ENCODE measurements around the gene FUZ. TPM values are rescaled to one million over a fixed set of nuclear protein-coding genes. Genes with fewer than 3 reads are reported as not detected.

The FUZ gene
- total and polyA plus RNA-seq, 2 of the 4 experiments (the other 2 are of a cell fraction): 12.1 to 14.3 TPM

GRCh38 chr19:49833599-49833998 lies 20.5 kb upstream of the FUZ start:
- H3K23ac ChIP-seq (ENCODE audit: low read depth, low read length): no peak overlapping the region
- no peaks in the 10 kb centered on the region for H3K9me3 ChIP-seq (ENCODE audit: control insufficient read depth, insufficient read depth, low read length)
- H3K4me2 ChIP-seq (ENCODE audit: low read depth, low read length): no peak overlapping the region
- POLR2A ChIA-PET (ENCODE audit: unreplicated experiment): no interaction called here
- H4K91ac ChIP-seq (ENCODE audit: insufficient read depth, low read depth, low read length): no peak overlapping the region
- no peaks in the 10 kb centered on the region for H3K4me1 ChIP-seq (ENCODE audit: control insufficient read depth, insufficient read depth, low read length)
- no peak overlapping the region for H2BK15ac ChIP-seq (ENCODE audit: low read depth, low read length)
- no peak overlapping the region for H3K4ac ChIP-seq (ENCODE audit: low read depth, low read length)
- 96% methylated on average over 6 of the region's 7 CpGs; no CpG with 5 or more reads in 1 of the 2 experiments for WGBS, 2 experiments (ENCODE audit: extremely low coverage in 2 of 2, insufficient read length in 1 of 2)
- no peak overlapping the region for H2BK120ac ChIP-seq (ENCODE audit: low read depth, low read length)
- H3K79me1 ChIP-seq (ENCODE audit: low read depth in 1 of 2, low read length in 2 of 2): peaks cover 0 to 23% of the 10 kb centered on the region in 2 experiments; a peak in 2 of 4 replicates
- H3K14ac ChIP-seq (replicated peaks; ENCODE audit: low read depth, low read length): no peak overlapping the region
- no peak overlapping the region for H3K18ac ChIP-seq (ENCODE audit: low read depth, low read length)
- H2AK5ac ChIP-seq (ENCODE audit: low read depth, low read length): no peak overlapping the region
- H3K27ac ChIP-seq (ENCODE audit: insufficient read depth, low read length): no peak overlapping the region
- in situ Hi-C loops (cut with MboI; ENCODE audit: low sequenced_read_pairs): no loop called here
- ATAC-seq (ENCODE audit: low read depth) (no peak), DNase-seq (no peak)
- no peak overlapping the region for H2AK9ac ChIP-seq (replicated peaks; ENCODE audit: low read depth, low read length, poor library complexity)
- no peak overlapping the region for H2BK5ac ChIP-seq (ENCODE audit: low read depth, low read length, poor library complexity, severe bottlenecking)
- no peak overlapping the region for H4K5ac ChIP-seq (ENCODE audit: low read depth, low read length)
- H2BK20ac ChIP-seq (ENCODE audit: low read depth, low read length): no peak overlapping the region
- H2AFZ ChIP-seq (replicated peaks; ENCODE audit: low read length, poor library complexity): no peak overlapping the region
- CTCF ChIA-PET: no interaction called here
- intact Hi-C loops (cut with micrococcal nuclease): no loop called here
- H3K56ac ChIP-seq (ENCODE audit: extremely low read depth, insufficient read depth, low read length): no peak overlapping the region
- peaks cover 6% of the 10 kb centered on the region; the same call in 1 of the 2 replicates for H4K20me1 ChIP-seq (ENCODE audit: insufficient read depth, low read length)
- no peak overlapping the region for H4K8ac ChIP-seq (ENCODE audit: low read depth in 2 of 2, low read length in 2 of 2)
- H3K4me3 ChIP-seq (ENCODE audit: insufficient read depth, low read depth, low read length): no peak overlapping the region
- no peaks in the 10 kb centered on the region for H3K27me3 ChIP-seq (ENCODE audit: control insufficient read depth, insufficient read depth, low read length)
- TF ChIP-seq NFE2L2 (IDR thresholded peaks at IDR 0.05; ENCODE audit: low read depth, low read length): no peak
- no peak for TF ChIP-seq CEBPB (IDR thresholded peaks at IDR 0.05; ENCODE audit: low read depth, low read length)
- no peak for TF ChIP-seq MAFK (IDR thresholded peaks at IDR 0.05; ENCODE audit: low read depth, low read length)
- TF ChIP-seq RCOR1 (IDR thresholded peaks at IDR 0.05; ENCODE audit: insufficient replicate concordance, low read length): no peak
- TF ChIP-seq ELK1 (IDR thresholded peaks at IDR 0.05; ENCODE audit: borderline replicate concordance, low read depth, low read length): no peak
- TF ChIP-seq MAZ (IDR thresholded peaks at IDR 0.05; ENCODE audit: borderline replicate concordance, low read depth, low read length): no peak
- no peak for TF ChIP-seq POLR2A (IDR thresholded peaks at IDR 0.05; ENCODE audit: low read depth, low read length)
- TF ChIP-seq RFX5 (IDR thresholded peaks at IDR 0.05; ENCODE audit: low read depth, low read length): no peak
- TF ChIP-seq BHLHE40 (IDR thresholded peaks at IDR 0.05; ENCODE audit: low read depth, low read length): no peak
- no peak for TF ChIP-seq RAD21 (IDR thresholded peaks at IDR 0.05; ENCODE audit: low read length)
- no peak for TF ChIP-seq FOS (IDR thresholded peaks at IDR 0.05; ENCODE audit: low read depth, low read length)
- TF ChIP-seq MXI1 (IDR thresholded peaks at IDR 0.05; ENCODE audit: borderline replicate concordance, low read depth, low read length): no peak
- TF ChIP-seq, protein P1, sequence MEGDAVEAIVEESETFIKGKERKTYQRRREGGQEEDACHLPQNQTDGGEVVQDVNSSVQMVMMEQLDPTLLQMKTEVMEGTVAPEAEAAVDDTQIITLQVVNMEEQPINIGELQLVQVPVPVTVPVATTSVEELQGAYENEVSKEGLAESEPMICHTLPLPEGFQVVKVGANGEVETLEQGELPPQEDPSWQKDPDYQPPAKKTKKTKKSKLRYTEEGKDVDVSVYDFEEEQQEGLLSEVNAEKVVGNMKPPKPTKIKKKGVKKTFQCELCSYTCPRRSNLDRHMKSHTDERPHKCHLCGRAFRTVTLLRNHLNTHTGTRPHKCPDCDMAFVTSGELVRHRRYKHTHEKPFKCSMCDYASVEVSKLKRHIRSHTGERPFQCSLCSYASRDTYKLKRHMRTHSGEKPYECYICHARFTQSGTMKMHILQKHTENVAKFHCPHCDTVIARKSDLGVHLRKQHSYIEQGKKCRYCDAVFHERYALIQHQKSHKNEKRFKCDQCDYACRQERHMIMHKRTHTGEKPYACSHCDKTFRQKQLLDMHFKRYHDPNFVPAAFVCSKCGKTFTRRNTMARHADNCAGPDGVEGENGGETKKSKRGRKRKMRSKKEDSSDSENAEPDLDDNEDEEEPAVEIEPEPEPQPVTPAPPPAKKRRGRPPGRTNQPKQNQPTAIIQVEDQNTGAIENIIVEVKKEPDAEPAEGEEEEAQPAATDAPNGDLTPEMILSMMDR (conservative IDR thresholded peaks at IDR 0.05; ENCODE audit: low read depth, low read length): no peak
- dilution Hi-C loops (cut with HindIII; ENCODE audit: low sequenced_read_pairs, unreplicated experiment): no loop called here
- peaks cover 76% of the 10 kb centered on the region for H3K36me3 ChIP-seq (ENCODE audit: control insufficient read depth, insufficient read depth, low read length)
- no peak overlapping the region for H3K9ac ChIP-seq (ENCODE audit: low read depth, low read length)
- peaks cover 6% of the 10 kb centered on the region; the same call in 1 of the 2 replicates for H3K9me1 ChIP-seq (ENCODE audit: insufficient read depth, low read length)
- BruUV-seq (replicated peaks): no TSS peak

All from IMR-90 (cell line).